Forelimb muscle (tissue), 1 donor: ENCODE data around the gene NET1. TPM values are rescaled to one million over a fixed set of nuclear protein-coding genes. Genes with fewer than 3 reads are reported as not detected.

Source experiments
- DNase-seq: peaks from one replicate; pipeline ENCODE4 v3.0.0-alpha.2; 2013; ENCODE audit warnings: low read depth
- polyA plus RNA-seq: library from polyadenylated mRNA; unstranded; fragments of 120-200 nt; gene quantifications from one replicate; pipeline ENCODE4 v1.2.1, GENCODE V29; 2013; ENCODE audit not compliant: insufficient read length

The NET1 gene
- polyA plus RNA-seq, 1 donor = 95.3 TPM

GRCh38 chr10:5484205-5484604 lies 71.8 kb downstream of the NET1 start:
- no peak for DNase-seq

DNA sequence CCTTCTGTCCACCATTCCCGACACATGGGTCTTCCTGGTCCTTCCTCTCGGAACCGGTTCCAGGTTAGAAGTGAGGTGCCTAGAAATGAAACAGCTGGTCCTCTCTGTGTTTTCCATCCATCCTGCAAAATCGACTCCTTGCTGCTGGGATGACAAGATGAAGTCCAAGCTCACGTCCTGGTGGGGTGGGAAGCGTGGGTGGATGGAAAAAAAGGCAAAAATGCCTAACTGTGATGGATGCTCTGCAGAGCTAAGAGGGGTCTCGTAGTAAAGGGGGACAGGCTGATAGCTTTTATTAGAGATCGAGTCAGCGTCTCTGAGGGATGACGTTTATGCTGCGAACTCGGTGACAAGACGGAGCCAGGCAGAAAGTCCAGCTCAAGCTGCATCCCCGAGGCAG lies 72.9 kb downstream of the NET1 start:
- DNase-seq = no peak

DNA sequence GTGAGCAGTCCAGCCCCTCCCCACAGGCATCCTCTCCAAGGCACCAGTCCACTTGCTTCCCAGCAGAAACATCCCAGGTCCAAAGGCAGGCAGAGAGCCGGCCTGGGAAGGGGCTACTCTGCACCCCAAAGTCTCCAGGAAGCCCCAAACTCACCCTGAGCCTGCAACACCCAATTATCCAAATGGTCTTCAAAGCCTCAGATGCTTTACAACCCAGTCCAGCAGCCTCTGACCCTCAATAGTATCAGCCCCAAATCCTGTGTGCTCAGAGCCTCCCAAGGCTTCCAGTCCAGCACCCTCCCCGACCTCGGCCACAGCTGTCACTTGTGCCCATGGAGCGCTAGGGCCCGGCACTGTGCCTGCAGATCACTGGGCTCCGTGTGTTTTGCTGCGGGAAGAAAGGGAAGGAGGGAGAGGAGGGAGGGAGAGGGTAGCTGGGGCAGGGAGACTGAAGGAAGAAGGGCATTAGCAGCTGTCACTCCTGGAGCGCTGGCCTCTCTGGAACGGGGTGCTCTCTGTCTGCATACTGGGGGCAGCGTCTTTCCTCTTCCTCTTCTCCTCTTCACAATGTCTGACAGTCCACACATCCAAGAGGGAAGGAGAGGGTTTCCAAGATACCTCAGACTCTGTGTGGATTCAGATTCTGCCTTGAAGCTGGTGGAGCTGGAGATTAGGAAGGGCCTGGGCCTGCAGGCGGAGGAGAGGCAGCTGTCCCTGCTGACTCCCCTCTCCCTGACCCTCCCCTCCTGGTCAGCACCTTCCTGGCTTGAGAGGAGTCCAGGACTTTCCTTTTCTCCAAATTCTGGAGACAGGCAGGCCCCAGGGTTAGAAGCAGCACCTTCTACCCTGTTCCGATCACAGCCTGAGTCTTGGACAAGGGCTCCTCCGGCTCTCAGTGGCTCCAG lies 73.8 kb downstream of the NET1 start:
- DNase-seq = no peak

GRCh38 chr10:5486853-5487235 lies 74.5 kb downstream of the NET1 start:
- DNase-seq = no peak

- DNase-seq = no peak
Measured at GRCh38 chr10:5488272-5489161, 76.2 kb downstream of the NET1 start.

DNA sequence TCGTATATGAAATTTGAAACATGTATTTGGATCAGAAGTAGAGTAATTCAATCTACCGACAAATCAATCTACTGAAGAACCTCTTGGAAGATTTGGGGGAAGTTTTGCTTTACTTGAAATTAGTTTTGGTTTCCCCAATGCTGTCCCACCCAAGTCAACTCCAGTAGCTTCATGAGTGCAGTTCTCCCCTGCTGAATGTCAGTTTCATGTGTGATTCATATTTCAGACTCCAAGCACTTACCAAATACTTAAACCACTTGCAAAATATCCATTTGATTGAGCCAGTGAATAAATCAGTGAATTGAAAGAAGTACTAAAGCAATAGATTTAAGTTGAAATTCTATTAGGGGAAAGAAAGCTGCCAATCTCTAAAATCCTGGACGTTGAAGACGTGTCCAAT lies 77.7 kb downstream of the NET1 start:
- no peak for DNase-seq

GRCh38 chr10:5490698-5491464 lies 78.5 kb downstream of the NET1 start:
- no peak for DNase-seq

DNA sequence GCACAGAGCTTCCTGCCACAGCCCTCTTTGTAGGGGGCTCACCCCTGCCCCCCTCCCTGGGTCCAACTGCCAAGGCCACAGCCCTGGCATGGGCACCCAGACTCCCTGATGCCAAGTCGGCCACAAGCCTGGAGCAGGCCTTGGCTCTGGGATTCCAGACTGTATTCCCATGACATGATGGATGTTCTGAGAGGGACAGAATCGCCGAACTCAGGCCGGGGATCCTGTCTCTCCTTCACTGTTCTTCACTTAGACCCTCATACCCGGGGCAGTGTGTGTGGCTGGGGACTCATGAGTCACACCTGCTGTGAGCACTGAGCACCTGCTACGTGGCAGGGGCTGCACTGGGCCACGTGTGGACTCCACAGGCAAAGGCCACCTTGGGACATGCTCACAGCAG lies 79.1 kb downstream of the NET1 start:
- DNase-seq = no peak

DNA sequence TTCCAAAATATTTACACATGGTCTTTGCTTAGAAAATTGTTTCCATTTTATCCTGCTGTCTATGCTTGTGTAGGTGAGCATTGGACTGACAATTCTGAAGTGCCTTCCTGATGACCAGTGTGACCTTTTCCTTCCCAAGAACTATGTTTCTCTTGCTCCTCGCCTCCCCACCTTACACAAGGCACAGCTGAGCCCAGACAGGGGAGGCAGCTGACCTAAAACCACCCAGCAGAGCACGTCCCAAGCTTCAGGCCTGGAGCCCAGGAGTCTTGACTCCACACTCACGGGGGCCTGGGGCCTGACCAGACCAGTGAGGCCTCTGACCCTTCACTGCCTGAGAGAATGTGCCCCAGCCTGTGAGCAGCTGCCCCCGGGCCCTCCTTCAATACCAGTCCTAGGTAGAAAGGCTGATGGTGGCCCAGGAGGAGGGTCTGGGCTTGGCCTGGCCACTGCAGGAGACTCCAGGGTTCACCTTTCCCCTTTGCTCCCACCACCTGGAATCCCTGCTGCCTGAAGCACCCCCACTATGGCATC lies 80.0 kb downstream of the NET1 start:
- no peak for DNase-seq

GRCh38 chr10:5492929-5493576 lies 80.7 kb downstream of the NET1 start:
- no peak for DNase-seq

DNA sequence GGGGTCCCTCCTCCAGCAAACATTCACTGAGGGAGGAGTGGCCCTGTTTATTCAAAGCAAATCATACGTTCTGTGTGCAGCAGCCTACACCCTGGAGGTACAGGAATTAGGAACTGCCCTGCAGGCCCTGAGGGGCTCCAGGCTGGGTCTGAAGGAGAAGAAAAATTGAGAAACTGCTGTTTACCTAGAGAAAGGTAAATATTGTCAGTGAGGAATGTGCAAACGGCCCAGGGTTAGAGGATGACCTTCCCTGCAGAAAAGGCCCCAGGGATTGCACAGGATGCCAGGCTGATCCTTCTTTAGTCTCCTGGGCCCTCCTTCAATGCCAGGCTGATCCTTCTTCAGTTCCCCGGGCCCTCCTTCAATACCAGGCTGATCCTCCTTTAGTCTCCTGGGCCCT lies 81.3 kb downstream of the NET1 start:
- no peak for DNase-seq

DNA sequence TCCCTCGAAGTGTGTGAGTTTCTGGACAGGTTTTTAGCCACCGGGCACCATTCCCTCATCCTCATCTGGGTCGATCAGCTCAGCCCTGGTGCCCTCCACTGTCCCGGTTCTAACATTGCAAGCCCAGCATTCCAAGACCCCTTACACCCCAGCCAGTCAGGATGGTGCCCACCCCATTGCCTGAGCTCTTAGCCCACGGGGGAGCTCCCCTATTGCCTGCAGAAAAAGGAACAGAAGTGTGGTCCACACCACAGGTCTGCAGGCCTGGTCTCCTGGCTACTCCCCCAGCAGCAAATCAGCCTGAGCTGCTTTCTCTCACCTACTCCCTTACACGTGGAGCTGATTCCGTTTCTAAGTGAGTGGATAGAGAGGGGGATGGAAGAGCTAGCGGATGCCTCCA lies 82.3 kb downstream of the NET1 start:
- DNase-seq = no peak

DNA sequence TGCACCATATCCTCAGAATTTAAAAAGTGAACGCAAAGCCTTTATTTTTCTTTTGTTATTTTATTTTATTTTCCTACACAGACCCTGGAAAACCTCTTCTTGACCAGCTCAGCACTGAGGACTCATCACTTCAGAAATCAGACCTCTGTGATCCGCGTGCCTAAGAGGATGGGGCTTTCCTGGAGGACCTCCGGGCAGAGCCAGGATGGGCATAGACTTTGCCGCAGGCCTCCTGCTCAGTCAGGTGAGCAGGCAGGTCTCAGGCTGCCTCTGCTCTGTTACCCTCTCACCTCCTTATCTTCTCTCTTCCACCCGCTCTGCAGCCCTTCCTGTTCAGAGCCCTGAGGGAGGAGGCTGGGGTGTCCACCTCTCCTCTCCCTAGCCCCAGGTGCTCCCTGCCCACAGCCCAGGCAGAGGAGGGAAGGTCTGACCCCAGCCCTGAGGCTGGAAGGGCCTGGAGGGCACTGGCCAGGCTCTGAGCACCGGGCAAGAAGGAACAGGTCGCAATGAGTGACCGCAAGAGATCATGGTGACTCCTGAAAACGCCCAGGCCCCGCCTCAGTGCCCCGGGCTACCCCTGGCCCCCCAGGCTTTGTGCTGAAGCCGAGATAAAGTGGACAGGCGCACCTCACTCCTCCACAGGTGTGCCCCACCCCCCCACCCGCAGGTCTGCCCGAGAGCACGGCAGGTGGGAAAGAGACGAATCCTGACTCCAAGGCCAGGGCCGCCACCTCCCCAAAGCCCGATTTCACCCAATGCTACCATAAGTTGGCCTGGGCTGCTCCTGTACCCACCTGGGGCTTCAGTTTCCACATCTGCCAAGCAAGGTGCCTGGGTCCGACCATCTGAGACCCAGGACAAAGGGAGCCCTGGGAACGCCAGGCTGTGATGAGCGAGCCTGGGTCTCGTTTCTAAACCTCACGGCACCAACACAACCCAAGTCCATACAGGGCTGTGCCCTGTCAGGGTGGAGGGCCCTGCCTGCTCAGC lies 84.2 kb downstream of the NET1 start:
- DNase-seq = no peak

DNA sequence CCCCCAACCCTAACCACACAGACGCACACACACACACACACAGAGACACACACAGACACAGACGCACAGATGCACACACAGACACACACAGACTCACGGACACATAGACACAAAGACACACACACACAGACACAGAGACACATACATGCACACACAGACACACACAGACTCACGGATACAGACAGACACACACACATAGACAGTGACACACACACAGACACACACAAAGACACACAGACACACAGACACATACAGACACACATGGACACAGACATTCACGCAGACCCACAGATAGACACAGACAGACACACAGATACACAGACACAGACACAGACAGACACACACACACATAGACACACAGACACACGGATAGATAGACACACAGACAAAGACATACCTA lies 84.9 kb downstream of the NET1 start:
- no peak for DNase-seq

DNA sequence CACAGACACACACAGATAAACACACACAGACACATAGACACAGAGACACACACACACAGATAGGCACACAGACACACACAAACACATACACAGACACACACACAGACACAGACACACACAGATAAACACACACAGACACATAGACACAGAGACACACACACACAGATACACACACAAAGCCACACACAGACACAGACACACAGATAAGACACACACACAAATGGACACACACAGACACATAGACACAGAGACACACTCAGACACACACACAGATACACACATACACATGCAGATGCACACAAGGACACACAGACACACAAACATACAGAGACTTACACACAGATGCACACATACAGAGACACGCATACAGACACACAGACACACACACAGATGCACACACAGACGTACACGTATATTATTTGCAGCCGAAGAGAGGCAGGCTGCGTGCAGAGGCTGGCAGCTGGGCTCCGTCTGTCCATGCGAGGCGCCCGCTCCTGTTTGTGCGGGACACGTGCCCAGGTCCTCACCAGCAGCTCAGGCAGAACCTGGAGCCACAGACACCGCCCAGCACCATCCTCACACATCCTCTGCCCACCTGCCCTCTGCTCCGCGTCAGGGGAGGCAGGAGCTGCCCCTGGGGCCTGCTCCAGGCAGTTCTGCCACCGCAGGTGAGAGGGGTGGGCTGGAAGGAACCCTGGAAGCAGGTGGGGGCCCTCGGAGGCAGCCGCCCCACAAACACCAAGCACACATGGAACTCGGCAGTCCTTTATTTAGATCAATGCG lies 85.8 kb downstream of the NET1 start:
- DNase-seq = no peak

DNA sequence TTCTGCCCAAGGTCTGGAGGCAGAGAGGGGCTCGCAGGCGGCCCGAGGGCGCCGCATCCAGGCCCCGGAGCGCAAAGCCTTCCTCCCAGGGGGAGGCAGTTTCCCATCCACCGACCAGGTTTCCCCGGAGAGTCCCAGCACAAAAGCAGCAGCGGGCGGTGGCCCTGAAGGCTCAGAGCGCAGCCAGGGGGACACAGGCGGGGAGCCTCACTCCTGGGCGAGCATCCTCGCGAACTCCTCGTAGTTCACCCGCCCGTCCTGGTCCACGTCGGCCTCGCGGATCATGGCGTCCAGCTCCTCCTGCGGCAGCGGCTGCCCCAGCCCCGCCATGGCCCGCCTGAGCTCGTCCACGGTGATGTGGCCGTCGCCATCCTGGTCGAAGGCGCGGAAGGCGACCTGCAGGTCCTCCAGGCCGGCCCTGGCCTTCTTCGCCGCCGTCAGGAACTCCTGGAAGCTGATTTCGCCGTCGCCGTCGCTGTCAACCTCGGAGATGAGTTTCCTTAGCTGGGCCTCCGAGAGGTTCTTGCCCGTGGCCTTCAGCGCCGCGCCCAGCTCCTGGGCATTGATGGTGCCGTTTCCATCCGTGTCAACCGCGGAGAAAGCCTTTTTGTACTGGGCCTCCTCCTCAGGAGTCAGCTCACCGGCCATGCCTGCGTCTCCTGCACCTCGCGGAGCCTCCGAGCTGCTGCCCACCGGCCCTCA lies 86.6 kb downstream of the NET1 start:
- DNase-seq = no peak

DNA sequence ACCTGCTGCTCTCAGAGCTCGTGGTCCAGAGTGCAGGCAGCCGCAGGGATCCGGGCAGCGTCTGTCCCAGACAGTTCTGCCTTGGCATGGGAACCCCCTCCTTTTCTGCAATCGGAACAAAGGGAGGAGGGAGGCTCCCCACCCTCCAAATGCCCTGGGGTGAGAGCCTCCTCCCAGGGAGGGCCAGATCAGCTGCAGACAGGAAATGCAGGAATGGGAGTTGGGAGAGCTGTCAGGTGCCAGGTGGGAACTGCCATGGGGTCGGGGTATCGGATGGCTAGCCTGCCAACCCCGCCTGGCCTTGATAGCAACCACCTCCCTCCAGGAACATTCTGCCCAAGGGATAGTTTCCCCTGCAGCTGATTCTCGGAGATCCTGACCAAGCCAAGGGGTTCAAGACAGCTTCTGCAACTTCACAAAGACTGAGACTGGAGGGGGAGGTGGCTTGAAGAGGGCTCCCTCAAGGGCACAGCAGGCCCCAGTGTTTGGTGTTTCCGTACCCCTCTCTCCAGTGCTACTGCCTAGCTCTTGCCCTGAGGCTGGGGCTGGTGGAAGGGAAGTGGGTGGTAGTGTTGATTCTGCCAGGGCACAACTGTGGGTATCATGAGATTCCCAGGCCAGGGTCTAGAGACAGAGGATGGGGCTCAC lies 87.3 kb downstream of the NET1 start, which contains the start of gene CALML5:
CALML5 (minus strand) TSS at position 78 of the 648 bp plus-strand sequence. CDS start 132 bp downstream, outside the sequence.
- no peak for DNase-seq

- no peak for DNase-seq
Measured at GRCh38 chr10:5500162-5500670, 87.9 kb downstream of the NET1 start.
